Fibroblast of the aortic adventitia (primary cell): Measurements from ENCODE around the gene SLC9A9. TPM values are rescaled to one million over a fixed set of nuclear protein-coding genes. Genes with fewer than 3 reads are reported as not detected.
A peak's percentile ranks its signal among the peaks of the same experiment; 100 is the strongest.

Experiments
- DNase-seq: peaks from one replicate; pipeline ENCODE4 v3.0.0-alpha.2; 2010; ENCODE audit warnings: low read depth
- H3K4me3 ChIP-seq: 2 replicates; pipeline ENCODE4 v1.5.1; 2011; ENCODE audit warnings: low read depth, mild to moderate bottlenecking, control low read depth, low read length, moderate library complexity
- total RNA-seq: library from RNA; depleted of rRNA; stranded (reverse); fragments of >200 nt; gene quantifications from 2 replicates; pipeline ENCODE4 v1.2.3, GENCODE V29; 2012; ENCODE audit warnings: low replicate concordance
- TF ChIP-seq, protein P1 (sequence below): IDR thresholded peaks from 2 replicates; pipeline ENCODE4 v1.5.1; 2011; ENCODE audit warnings: mild to moderate bottlenecking, low read length, control low read depth, inconsistent platforms; ENCODE audit not compliant: insufficient read depth

SLC9A9 gene
- total RNA-seq, 1 donor: 23.8 TPM

DNA sequence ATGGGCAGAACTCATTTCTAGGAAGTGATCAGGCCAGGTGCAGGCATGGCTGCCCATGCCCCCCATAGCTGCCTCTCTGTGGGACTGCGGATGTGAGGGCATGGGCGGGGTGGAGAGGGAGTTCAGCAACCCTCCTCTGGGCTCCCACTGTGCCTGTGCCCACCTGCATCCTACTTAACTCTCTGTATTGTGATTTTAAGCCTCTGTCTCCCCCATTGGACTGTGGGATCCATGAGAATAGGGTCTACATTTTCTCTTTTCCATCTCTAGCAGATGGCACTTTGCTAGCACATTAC lies 534.4 kb downstream of the SLC9A9 start:
- DNase-seq: no peak
- no peak overlapping the region for H3K4me3 ChIP-seq
- TF ChIP-seq, protein P1, sequence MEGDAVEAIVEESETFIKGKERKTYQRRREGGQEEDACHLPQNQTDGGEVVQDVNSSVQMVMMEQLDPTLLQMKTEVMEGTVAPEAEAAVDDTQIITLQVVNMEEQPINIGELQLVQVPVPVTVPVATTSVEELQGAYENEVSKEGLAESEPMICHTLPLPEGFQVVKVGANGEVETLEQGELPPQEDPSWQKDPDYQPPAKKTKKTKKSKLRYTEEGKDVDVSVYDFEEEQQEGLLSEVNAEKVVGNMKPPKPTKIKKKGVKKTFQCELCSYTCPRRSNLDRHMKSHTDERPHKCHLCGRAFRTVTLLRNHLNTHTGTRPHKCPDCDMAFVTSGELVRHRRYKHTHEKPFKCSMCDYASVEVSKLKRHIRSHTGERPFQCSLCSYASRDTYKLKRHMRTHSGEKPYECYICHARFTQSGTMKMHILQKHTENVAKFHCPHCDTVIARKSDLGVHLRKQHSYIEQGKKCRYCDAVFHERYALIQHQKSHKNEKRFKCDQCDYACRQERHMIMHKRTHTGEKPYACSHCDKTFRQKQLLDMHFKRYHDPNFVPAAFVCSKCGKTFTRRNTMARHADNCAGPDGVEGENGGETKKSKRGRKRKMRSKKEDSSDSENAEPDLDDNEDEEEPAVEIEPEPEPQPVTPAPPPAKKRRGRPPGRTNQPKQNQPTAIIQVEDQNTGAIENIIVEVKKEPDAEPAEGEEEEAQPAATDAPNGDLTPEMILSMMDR: no peak

DNA sequence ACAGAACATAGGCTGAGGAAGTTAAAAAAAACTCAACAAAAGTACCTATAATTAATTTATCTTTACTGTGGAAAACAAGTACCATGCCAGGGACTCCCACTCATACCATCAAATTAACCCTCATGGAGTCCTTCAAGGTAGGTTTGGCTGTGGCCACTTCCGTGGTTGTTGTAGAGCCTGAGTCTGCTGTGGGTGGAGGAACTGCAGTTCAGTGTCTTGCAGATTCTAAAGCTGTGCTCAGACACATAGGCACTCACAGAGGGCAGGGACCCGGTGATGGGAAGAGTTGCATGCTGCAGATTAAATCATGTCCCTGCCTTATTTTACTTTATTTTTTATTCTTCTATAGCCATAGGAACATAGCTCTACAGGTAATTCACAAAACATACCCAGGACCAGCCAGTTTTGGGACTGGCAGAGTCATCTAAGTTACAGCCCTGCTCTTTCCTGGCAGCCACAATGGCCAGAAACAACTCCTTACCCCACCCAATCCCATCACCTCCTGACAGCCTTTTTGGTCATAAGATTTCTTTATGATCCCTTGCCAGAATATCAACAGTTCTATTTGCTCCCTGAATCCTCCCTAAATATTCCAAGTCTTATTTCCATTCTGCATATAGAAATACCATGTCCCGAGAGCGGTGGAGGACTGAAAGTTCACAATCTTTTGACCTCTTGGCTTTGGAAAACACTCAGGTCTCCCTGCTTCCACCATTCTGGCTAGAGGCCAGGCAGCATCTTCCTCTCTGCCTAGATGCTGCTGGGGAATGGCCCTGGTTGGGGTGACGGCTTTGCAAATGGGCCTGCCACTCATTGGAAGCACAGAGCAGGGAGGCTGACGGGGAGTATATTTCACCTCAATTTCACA lies 535.0 kb downstream of the SLC9A9 start:
- H3K4me3 ChIP-seq: no peak overlapping the region
- no peak for DNase-seq
- TF ChIP-seq, protein P1: no peak

DNA sequence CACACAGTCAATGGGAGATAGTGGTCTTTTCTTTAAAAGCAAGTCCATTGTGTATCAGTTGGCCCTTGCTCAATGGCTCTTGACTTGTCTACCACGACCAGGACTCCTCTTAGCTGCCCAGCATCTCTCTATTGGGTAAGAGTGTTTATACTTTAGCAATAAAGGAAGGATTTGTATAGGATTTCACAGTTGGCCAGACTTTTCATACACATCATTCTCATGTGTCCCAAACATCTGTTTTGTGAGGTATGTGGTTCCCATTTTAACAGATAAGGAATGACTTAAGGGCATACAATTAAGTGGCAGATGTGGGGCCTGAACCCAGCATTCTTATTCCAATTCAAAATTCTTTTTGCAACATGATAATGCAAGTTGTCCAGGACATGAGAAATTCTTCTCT lies 537.2 kb downstream of the SLC9A9 start:
- TF ChIP-seq, protein P1: no peak
- no peak overlapping the region for H3K4me3 ChIP-seq
- DNase-seq: peak; percentile 44

DNA sequence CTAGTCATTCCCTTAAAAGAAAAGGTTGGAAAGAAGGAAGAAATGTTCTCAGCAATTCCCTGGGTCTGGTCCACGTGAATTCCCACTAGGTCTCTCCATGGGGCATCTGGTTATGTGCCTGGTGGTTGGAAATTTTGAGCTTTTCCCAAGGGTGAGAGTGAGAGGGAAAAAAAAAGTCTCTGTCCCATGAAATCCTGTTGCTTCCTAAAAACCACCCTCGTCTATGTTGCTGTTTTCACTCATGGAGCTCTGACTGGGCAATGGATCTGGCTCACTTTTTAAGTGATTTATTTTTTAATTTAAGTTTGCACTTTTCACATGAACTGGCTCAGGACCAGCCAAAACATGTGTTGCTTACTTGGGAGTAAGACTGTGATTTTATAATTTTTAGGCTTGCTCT lies 538.6 kb downstream of the SLC9A9 start:
- DNase-seq: peak; percentile 37
- no peak overlapping the region for H3K4me3 ChIP-seq
- TF ChIP-seq, protein P1: no peak

DNA sequence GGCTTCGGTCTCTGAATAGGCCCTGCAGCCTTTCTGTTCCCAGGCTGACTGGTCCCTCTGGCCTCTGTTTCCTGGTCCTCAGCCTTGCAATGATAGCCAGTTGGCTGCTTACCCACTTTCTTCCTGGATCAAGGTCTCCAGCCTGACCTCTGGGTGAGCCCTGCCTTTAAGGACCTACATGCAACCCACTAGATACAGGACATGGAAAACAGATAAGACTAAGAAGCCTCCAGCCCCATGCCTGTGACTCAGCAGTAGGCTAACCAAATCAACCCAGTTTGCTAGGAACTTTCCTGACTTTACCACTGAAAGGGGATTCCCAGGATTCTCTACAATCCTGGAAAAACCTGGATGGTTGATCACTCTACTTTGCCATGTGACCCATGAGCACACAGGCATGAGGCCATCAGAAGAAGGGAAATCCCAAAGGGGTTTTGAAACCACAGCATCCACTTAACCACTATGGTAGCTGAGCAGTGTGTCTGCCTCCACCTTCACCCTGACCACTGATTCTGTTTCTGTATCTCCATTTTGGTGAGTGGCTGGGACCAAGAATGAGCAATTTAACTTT lies 540.6 kb downstream of the SLC9A9 start:
- peak; percentile 90 for DNase-seq
- TF ChIP-seq, protein P1: no peak

DNA sequence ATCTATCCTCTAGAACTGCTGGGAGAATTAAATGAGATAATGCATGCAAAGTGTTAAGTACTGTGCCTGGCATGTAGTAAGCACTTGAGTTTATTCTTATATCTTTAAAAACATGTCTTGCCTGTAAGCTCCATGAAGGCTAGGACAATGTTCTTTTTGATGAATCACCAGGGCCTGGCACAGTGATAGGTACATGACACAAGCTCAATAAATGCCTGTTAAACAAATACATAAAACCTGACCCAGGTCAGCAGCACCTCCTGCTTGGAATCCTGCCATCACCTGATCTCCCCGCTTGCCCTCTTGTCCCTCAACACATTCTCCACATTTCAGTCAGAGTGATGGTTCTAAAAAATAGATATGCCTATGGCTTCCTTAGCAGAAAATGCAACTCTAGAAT lies 541.9 kb downstream of the SLC9A9 start:
- DNase-seq: no peak
- TF ChIP-seq, protein P1: no peak
- no peak overlapping the region for H3K4me3 ChIP-seq

More for the DNA sequence above, 540.6 kb downstream of the SLC9A9 start:
- no peak overlapping the region for H3K4me3 ChIP-seq
